GM12878 (cell line): ENCODE measurements around the gene IRF7. TPM values are rescaled to one million over a fixed set of nuclear protein-coding genes. Genes with fewer than 3 reads are reported as not detected.

ENCODE experiments used
- ATAC-seq: fragments of 200-7000 bp; cut with Tn5 transposase; 3 replicates; pipeline ENCODE4 v1.9.1; 2020; ENCODE audit warnings: mild to moderate bottlenecking, moderate library complexity
- BruUV-seq: library from RNA; stranded (reverse); fragments of 400-500 nt; replicated peaks from 2 replicates; lab custom pipeline; 2021; lab: Mats Ljungman, UMichigan
- CTCF ChIA-PET: fragments of 300-600 bp; sonication (Branson Sonifier 250); formaldehyde crosslinking; extraction: SDS; loops from one replicate; lab custom pipeline; 2021; ENCODE audit warnings: inconsistent platforms; lab: Yijun Ruan, JAX
- POLR2A ChIA-PET: fragments of 350-600 bp; formaldehyde crosslinking; extraction: SDS; loops from one replicate; lab custom pipeline; 2021; ENCODE audit warnings: inconsistent platforms; lab: Charles Lee
- RAD21 ChIA-PET: fragments of 300-600 bp; sonication (Branson Sonifier 250); formaldehyde crosslinking; loops from one replicate; lab custom pipeline; 2023; ENCODE audit warnings: antibody characterized with exemption; ENCODE audit not compliant: unreplicated experiment; lab: Charles Lee
- SMC1A ChIA-PET: fragments of 300-600 bp; sonication (Branson Sonifier 250); formaldehyde crosslinking; loops from one replicate; lab custom pipeline; 2023; ENCODE audit not compliant: unreplicated experiment, uncharacterized antibody; lab: Charles Lee
- DNase-seq: peaks from one replicate; pipeline ENCODE4 v3.0.0-alpha.2; 2011; ENCODE audit warnings: low read depth, low spot score
- FAIRE-seq: peaks from 3 replicates; lab custom pipeline; 2011; peaks lifted over from hg19 to GRCh38; lab: Jason Lieb, UNC
- H2AFZ ChIP-seq: 2 replicates; pipeline ENCODE4 v1.6.0; 2011; ENCODE audit warnings: low read depth, low read length, control low read depth; ENCODE audit not compliant: control insufficient read depth
- H3K27ac ChIP-seq: 2 replicates; pipeline ENCODE4 v1.5.1; 2011; ENCODE audit warnings: control low read depth; ENCODE audit not compliant: control insufficient read depth, insufficient read depth
- H3K27me3 ChIP-seq, 2 experiments: replicated peaks in 1 of 2; 2 replicates each; pipeline versions ENCODE4 v1.6.0 to v1.6.1; 2011; ENCODE audit warnings: low read length in 1 of 2; ENCODE audit not compliant: control insufficient read depth in 2 of 2, insufficient read depth in 2 of 2
- H3K36me3 ChIP-seq, 2 experiments: 2 replicates each; pipeline ENCODE4 v1.5.1; 2011; ENCODE audit warnings: low read length in 1 of 2; ENCODE audit not compliant: control insufficient read depth in 2 of 2, insufficient read depth in 2 of 2
- H3K4me1 ChIP-seq: 2 replicates; pipeline ENCODE4 v1.6.1; 2011; ENCODE audit warnings: mild to moderate bottlenecking, low read length, moderate library complexity, mixed read lengths; ENCODE audit not compliant: control insufficient read depth, insufficient read depth
- H3K4me2 ChIP-seq: 2 replicates; pipeline ENCODE4 v1.6.0; 2011; ENCODE audit warnings: control low read depth; ENCODE audit not compliant: control insufficient read depth, insufficient read depth
- H3K4me3 ChIP-seq: fragments of 200-600 bp; sonication (generic); 2 replicates; pipeline ENCODE4 v1.5.1; 2016
- H3K79me2 ChIP-seq: 2 replicates; pipeline ENCODE4 v1.6.0; 2011; ENCODE audit warnings: low read length; ENCODE audit not compliant: control insufficient read depth, insufficient read depth
- H3K9ac ChIP-seq: 2 replicates; pipeline ENCODE4 v1.8.0; 2011; ENCODE audit warnings: low read length, control low read depth, mixed read lengths; ENCODE audit not compliant: control insufficient read depth, insufficient read depth
- H3K9me3 ChIP-seq: replicated peaks from 3 replicates; pipeline ENCODE4 v1.5.1; 2011; ENCODE audit warnings: mild to moderate bottlenecking, low read length; ENCODE audit not compliant: control insufficient read depth, insufficient read depth
- H4K20me1 ChIP-seq: 2 replicates; pipeline ENCODE4 v1.6.0; 2011; ENCODE audit not compliant: control insufficient read depth, insufficient read depth
- POLR2A ChIP-seq: IDR thresholded peaks from 2 replicates; pipeline ENCODE4 v1.6.1; 2011; ENCODE audit warnings: low read depth, mild to moderate bottlenecking, low read length
- POLR2AphosphoS2 ChIP-seq: IDR thresholded peaks from 2 replicates; pipeline ENCODE4 v1.6.1; 2011; ENCODE audit warnings: low read depth, mild to moderate bottlenecking, low read length, improper control_type of control experiment, moderate library complexity
- SIX5 ChIP-seq: IDR thresholded peaks from 2 replicates; pipeline ENCODE4 v1.6.1; 2011; ENCODE audit warnings: mild to moderate bottlenecking, low read depth, low read length, moderate library complexity; ENCODE audit not compliant: severe bottlenecking
- WGBS: methylation state at CpG from one replicate; pipeline ENCODE4 v1.1.6; 2016; ENCODE audit warnings: low lambda C conversion rate; ENCODE audit not compliant: insufficient replicate concordance, insufficient coverage; ENCODE audit errors: missing lambda C conversion rate; 5-methylcytosine and 5-hydroxymethylcytosine counted together
- in situ Hi-C: fragments of 300-500 bp; cut with MboI; formaldehyde crosslinking; loops from 9 replicates; pipeline ENCODE4 v1.14.3; 2018; ENCODE audit warnings: mixed read lengths
- intact Hi-C: fragments of 100-400 bp; cut with micrococcal nuclease; formaldehyde crosslinking; loops from one replicate; pipeline ENCODE4 v1.14.2; 2022; ENCODE audit not compliant: unreplicated experiment
- polyA plus RNA-seq, 11 experiments: library from polyadenylated mRNA; depleted of rRNA in 4 of 11; unstranded in 6 of 11; stranded (reverse) in 5 of 11; fragments of >200 nt; fragmentation: Nextera tagmentation in 4 of 11; fragmentation: Illumina TruSeq in 1 of 11; extraction: Ambion mirVana in 4 of 11; extraction: Trizol in 1 of 11; gene quantifications; 1 replicate in 1 of 11; 2 replicates in 10 of 11; pipeline versions ENCODE4 v1.2.1 to v1.2.3, GENCODE V29; 2011 to 2016; ENCODE audit warnings: inconsistent platforms in 2 of 11, missing spikeins in 2 of 11, low read depth in 1 of 11
- total RNA-seq, 4 experiments: library from RNA; depleted of rRNA in 3 of 4; stranded (reverse); fragments of >200 nt in 3 of 4; fragmentation: Illumina TruSeq in 1 of 4; extraction: Trizol in 1 of 4; gene quantifications; 2 replicates each; pipeline versions ENCODE4 v1.2.1 to v1.2.3, GENCODE V29; 2013 to 2021
- TF ChIP-seq, protein P1 (sequence below): fragments of 450-650 bp; formaldehyde crosslinking; IDR thresholded peaks from 2 replicates; pipeline ENCODE4 v1.4.0; 2020; ENCODE audit warnings: mild to moderate bottlenecking, moderate library complexity

The IRF7 gene
- total and polyA plus RNA-seq, 10 of the 15 experiments (the other 5 are each of a cell fraction or from before 2014, with no cell fraction given), result 4.4 to 141 (median 67.6) TPM

DNA sequence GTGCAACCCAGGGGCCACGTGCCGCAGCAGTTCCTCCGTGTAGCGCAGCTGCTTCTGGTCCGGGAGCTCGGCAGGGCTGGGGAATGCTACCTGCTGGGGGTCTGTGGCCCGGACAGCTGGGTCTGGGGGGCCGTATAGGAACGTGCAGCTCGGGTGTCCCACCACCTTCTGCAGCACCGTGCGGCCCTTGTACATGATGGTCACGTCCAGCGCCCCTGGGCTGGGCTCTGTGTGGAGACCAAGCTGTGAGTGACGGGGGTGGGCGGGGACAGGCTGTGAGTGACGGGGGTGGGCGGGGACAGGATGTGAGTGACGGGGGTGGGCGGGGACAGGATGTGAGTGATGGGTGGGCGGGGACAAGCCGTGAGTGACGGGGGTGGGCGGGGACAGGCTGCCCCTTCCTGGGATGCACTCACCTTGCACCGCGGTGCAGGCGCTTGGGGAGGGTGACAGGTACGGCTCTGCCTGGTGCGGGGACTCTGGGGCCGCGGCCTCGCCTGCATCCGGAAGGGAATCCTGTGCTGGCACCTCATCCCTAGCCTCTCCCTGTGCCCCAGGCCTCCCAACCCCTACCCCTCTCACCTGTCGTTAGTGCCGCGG lies 2.3 kb downstream of the IRF7 start (continued):
- TF ChIP-seq, protein P1, sequence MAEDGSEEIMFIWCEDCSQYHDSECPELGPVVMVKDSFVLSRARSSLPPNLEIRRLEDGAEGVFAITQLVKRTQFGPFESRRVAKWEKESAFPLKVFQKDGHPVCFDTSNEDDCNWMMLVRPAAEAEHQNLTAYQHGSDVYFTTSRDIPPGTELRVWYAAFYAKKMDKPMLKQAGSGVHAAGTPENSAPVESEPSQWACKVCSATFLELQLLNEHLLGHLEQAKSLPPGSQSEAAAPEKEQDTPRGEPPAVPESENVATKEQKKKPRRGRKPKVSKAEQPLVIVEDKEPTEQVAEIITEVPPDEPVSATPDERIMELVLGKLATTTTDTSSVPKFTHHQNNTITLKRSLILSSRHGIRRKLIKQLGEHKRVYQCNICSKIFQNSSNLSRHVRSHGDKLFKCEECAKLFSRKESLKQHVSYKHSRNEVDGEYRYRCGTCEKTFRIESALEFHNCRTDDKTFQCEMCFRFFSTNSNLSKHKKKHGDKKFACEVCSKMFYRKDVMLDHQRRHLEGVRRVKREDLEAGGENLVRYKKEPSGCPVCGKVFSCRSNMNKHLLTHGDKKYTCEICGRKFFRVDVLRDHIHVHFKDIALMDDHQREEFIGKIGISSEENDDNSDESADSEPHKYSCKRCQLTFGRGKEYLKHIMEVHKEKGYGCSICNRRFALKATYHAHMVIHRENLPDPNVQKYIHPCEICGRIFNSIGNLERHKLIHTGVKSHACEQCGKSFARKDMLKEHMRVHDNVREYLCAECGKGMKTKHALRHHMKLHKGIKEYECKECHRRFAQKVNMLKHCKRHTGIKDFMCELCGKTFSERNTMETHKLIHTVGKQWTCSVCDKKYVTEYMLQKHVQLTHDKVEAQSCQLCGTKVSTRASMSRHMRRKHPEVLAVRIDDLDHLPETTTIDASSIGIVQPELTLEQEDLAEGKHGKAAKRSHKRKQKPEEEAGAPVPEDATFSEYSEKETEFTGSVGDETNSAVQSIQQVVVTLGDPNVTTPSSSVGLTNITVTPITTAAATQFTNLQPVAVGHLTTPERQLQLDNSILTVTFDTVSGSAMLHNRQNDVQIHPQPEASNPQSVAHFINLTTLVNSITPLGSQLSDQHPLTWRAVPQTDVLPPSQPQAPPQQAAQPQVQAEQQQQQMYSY, result no peak
- peak; percentile 80 for TF ChIP-seq POLR2AphosphoS2

DNA sequence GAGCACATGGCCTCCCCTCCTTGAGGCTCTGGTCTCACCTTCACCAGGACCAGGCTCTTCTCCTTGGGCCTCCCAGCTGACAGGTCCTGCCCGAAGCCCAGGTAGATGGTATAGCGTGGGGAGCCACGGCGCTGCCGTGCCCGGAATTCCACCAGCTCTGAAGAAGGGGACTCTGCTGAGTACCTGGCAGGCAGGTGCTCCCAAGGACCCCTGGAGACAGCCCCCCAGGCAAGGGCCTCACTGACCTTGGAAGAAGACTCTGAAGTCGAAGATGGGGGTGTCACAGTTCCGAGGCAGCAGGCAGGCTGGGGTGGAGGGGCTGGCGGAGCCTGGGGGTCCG lies 2.8 kb downstream of the IRF7 start:
- Histone ChIP-seq H3K27ac (peak overlapping the region; percentile 33; the same call in 1 of the 2 replicates), H3K4me3 (peak overlapping the region; percentile 56), H3K36me3 (peaks cover 14 to 49% of the 10 kb centered on the region in 2 experiments; a peak in 3 of 4 replicates), H4K20me1 (peaks cover 11% of the 10 kb centered on the region), H3K79me2 (peaks cover 26% of the 10 kb centered on the region), H2AFZ (no peak overlapping the region), H3K27me3 (no peaks in the 10 kb centered on the region), H3K4me1 (peaks cover 14% of the 10 kb centered on the region), H3K9me3 (no peaks in the 10 kb centered on the region), H3K9ac (no peak overlapping the region), H3K4me2 (peak overlapping the region; percentile 68; the same call in 1 of the 2 replicates)
- SMC1A ChIA-PET, result no interaction called here
- POLR2A ChIA-PET, result interaction anchor here (1.4 kb wide), 1 partner anchor 77 kb away, joined by 3 read pairs; the partner anchor contains the start of gene HRAS
- no peak for FAIRE-seq
- intact Hi-C loops, result no loop called here
- in situ Hi-C loops, result no loop called here
- no peak for ATAC-seq
- no TSS peak for BruUV-seq
- 94% methylated on average over 9 of the region's 10 CpGs for WGBS
- TF ChIP-seq POLR2A (peak; percentile 0; the same call in 1 of the 2 replicates), SIX5 (no peak)
- CTCF ChIA-PET, result no interaction called here
- DNase-seq, result no peak
- RAD21 ChIA-PET, result interaction anchor here (0.9 to 1.5 kb wide), 3 partner anchors 37 to 84 kb away, joined by 3 to 4 read pairs (median 4); partner anchors contain the start of gene PHRF1
